ENCODE data around the gene PRMT1.

PRMT1 gene

DNA sequence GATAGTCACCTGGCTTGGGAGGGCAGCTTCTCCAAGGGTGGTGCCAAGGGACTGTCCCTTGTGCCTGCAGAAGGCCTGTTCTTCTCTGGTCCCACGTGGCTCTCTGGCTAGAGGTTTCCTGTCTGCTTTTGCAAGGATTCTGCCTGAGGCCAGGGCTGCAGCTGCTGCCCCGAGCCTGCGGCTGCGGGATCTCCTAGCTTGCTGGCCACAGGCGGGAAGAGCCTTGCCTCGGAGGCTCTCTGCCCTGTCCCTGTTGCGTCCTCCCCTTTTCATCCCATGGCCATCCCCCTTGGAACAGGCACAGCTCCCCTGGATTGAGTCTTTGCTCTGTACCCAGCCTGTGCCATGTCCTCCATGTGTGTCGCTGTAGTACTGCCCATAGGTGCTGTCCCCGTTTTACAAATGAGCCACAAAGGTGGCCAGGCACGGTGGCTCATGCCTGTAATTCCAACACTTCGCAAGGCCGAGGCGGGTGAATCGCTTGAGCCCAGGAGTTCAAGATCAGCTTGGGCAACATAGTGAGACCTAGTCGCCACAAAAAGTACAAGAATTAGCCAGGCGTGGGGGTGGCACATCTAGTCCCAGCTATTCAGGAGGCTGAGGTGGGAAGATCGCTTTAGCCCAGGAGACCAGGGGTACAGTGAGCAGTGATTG, 20.5 kb upstream of the PRMT1 start:
- no peak for DNase-seq (ENCODE audit: low spot score)
- Histone ChIP-seq H2BK12ac (ENCODE audit: low read length) (no peak overlapping the region), H2BK15ac (ENCODE audit: low read length) (no peak overlapping the region), H3K36me3 (replicated peaks in 1 of 2; ENCODE audit: control insufficient read depth in 2 of 2, insufficient read depth in 2 of 2, low read length in 2 of 2) (peaks cover 67 to 95% of the 10 kb centered on the region in 2 donors), H3K14ac (ENCODE audit: low read length) (no peak overlapping the region), H4K91ac (ENCODE audit: low read depth, low read length, poor library complexity) (no peak overlapping the region), H4K8ac (ENCODE audit: low read depth, low read length) (no peak overlapping the region), H3K18ac (ENCODE audit: low read length) (no peak overlapping the region), H3K9ac (ENCODE audit: low read depth, low read length, poor library complexity) (no peak overlapping the region), H3K4me3 (ENCODE audit: low read length in 2 of 2) (peak overlapping the region in 1 of 2 donors; percentile 51), H2AK5ac (ENCODE audit: low read depth, low read length) (no peak overlapping the region), H3K79me1 (ENCODE audit: low read depth, low read length) (peaks cover 23% of the 10 kb centered on the region), H2BK120ac (ENCODE audit: low read depth, low read length) (no peak overlapping the region), H3K4ac (ENCODE audit: low read length) (no peak overlapping the region), H2BK5ac (ENCODE audit: low read length) (no peak overlapping the region), H3K23ac (ENCODE audit: low read depth, low read length, poor library complexity) (peak overlapping the region; percentile 34), H3K4me2 (ENCODE audit: insufficient read depth, low read length, poor library complexity, severe bottlenecking) (no peak overlapping the region), H3K27me3 (ENCODE audit: control insufficient read depth in 3 of 3, insufficient read depth in 3 of 3, low read depth in 1 of 3, low read length in 3 of 3) (no peaks in the 10 kb centered on the region), H3K9me3 (replicated peaks in 1 of 2; ENCODE audit: control insufficient read depth in 2 of 2, insufficient read depth in 1 of 2, low read depth in 1 of 2, low read length in 2 of 2) (peaks cover 4 to 5% of the 10 kb centered on the region in 2 donors), H3K27ac (replicated peaks; ENCODE audit: low read length) (no peak overlapping the region), H2AFZ (ENCODE audit: low read length) (no peak overlapping the region), H3K4me1 (ENCODE audit: control insufficient read depth in 2 of 2, insufficient read depth in 1 of 2, low read depth in 1 of 2, low read length in 2 of 2) (no peaks in the 10 kb centered on the region)
- no CpG with 5 or more reads among the region's 17 CpGs for WGBS, 2 donors (ENCODE audit: extremely low coverage in 2 of 2, insufficient read length in 2 of 2, insufficient replicate concordance in 1 of 2)

DNA sequence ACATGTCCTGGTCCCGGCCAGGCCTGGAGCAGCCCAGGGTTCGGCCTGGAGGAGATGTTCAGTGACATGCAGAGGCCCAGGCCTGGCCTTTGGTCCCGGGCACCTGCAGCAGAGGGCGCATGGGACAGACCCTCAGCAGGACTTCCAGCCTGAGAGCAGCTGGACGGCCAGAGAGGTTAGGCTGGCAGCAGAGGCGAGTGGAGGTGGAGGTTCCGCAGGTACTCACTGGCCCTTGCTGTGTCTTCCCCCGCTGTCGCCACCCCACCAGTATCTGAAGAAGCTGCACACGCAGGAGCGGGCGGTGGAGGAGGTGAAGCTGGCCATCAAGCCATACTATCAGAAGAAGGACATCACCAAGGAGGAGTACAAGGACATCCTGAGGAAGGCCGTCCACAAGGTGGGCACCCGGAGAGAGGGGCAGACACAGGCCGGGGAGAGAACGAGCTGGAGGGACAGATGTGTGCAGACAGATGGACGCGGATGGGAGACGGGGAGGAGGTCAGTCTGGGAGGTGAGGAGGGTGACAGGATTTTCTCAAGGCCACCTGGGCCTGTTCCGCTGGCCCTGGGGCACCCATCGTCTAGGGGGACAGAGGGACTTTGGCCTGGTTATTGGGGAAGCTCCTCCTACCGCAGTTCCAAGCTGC, 19.5 kb upstream of the PRMT1 start:
- Histone ChIP-seq H3K27ac (replicated peaks; ENCODE audit: low read length) (no peak overlapping the region), H3K4me2 (ENCODE audit: insufficient read depth, low read length, poor library complexity, severe bottlenecking) (no peak overlapping the region), H3K4me1 (ENCODE audit: control insufficient read depth in 2 of 2, insufficient read depth in 1 of 2, low read depth in 1 of 2, low read length in 2 of 2) (no peaks in the 10 kb centered on the region), H3K9me3 (replicated peaks in 1 of 2; ENCODE audit: control insufficient read depth in 2 of 2, insufficient read depth in 1 of 2, low read depth in 1 of 2, low read length in 2 of 2) (peaks cover 4 to 5% of the 10 kb centered on the region in 2 donors), H4K91ac (ENCODE audit: low read depth, low read length, poor library complexity) (no peak overlapping the region), H3K9ac (ENCODE audit: low read depth, low read length, poor library complexity) (no peak overlapping the region), H3K23ac (ENCODE audit: low read depth, low read length, poor library complexity) (no peak overlapping the region), H3K14ac (ENCODE audit: low read length) (no peak overlapping the region), H3K4me3 (ENCODE audit: low read length in 2 of 2) (no peak overlapping the region), H2BK15ac (ENCODE audit: low read length) (no peak overlapping the region), H3K36me3 (replicated peaks in 1 of 2; ENCODE audit: control insufficient read depth in 2 of 2, insufficient read depth in 2 of 2, low read length in 2 of 2) (peaks cover 74 to 99% of the 10 kb centered on the region in 2 donors), H3K79me1 (ENCODE audit: low read depth, low read length) (peaks cover 20% of the 10 kb centered on the region), H2AK5ac (ENCODE audit: low read depth, low read length) (no peak overlapping the region), H2BK120ac (ENCODE audit: low read depth, low read length) (no peak overlapping the region), H3K18ac (ENCODE audit: low read length) (no peak overlapping the region), H2BK5ac (ENCODE audit: low read length) (peak overlapping the region; percentile 75), H3K27me3 (ENCODE audit: control insufficient read depth in 3 of 3, insufficient read depth in 3 of 3, low read depth in 1 of 3, low read length in 3 of 3) (no peaks in the 10 kb centered on the region), H4K8ac (ENCODE audit: low read depth, low read length) (no peak overlapping the region), H2AFZ (ENCODE audit: low read length) (no peak overlapping the region), H3K4ac (ENCODE audit: low read length) (no peak overlapping the region), H2BK12ac (ENCODE audit: low read length) (no peak overlapping the region)
- WGBS, 2 donors (ENCODE audit: extremely low coverage in 2 of 2, insufficient read length in 2 of 2, insufficient replicate concordance in 1 of 2) = no CpG with 5 or more reads among the region's 22 CpGs
- no peak for DNase-seq (ENCODE audit: low spot score)

- H3K18ac ChIP-seq (ENCODE audit: low read length) = no peak overlapping the region
- H2BK12ac ChIP-seq (ENCODE audit: low read length) = no peak overlapping the region
- peaks cover 74 to 99% of the 10 kb centered on the region in 2 donors for H3K36me3 ChIP-seq (replicated peaks in 1 of 2; ENCODE audit: control insufficient read depth in 2 of 2, insufficient read depth in 2 of 2, low read length in 2 of 2)
- no peak overlapping the region for H4K91ac ChIP-seq (ENCODE audit: low read depth, low read length, poor library complexity)
- no peak overlapping the region for H2BK15ac ChIP-seq (ENCODE audit: low read length)
- H4K8ac ChIP-seq (ENCODE audit: low read depth, low read length) = no peak overlapping the region
- no peak overlapping the region for H2BK5ac ChIP-seq (ENCODE audit: low read length)
- no peak overlapping the region for H3K14ac ChIP-seq (ENCODE audit: low read length)
- no peak overlapping the region for H3K27ac ChIP-seq (replicated peaks; ENCODE audit: low read length)
- H2AK5ac ChIP-seq (ENCODE audit: low read depth, low read length) = no peak overlapping the region
- H2AFZ ChIP-seq (ENCODE audit: low read length) = no peak overlapping the region
- H3K4me2 ChIP-seq (ENCODE audit: insufficient read depth, low read length, poor library complexity, severe bottlenecking) = no peak overlapping the region
- no peak overlapping the region for H2BK120ac ChIP-seq (ENCODE audit: low read depth, low read length)
- H3K4me3 ChIP-seq (ENCODE audit: low read length in 2 of 2) = no peak overlapping the region
- WGBS, 2 donors (ENCODE audit: extremely low coverage in 2 of 2, insufficient read length in 2 of 2, insufficient replicate concordance in 1 of 2) = no CpG with 5 or more reads among the region's 15 CpGs
- H3K4me1 ChIP-seq (ENCODE audit: control insufficient read depth in 2 of 2, insufficient read depth in 1 of 2, low read depth in 1 of 2, low read length in 2 of 2) = no peaks in the 10 kb centered on the region
- H3K4ac ChIP-seq (ENCODE audit: low read length) = no peak overlapping the region
- H3K27me3 ChIP-seq (ENCODE audit: control insufficient read depth in 3 of 3, insufficient read depth in 3 of 3, low read depth in 1 of 3, low read length in 3 of 3) = no peaks in the 10 kb centered on the region
- DNase-seq (ENCODE audit: low spot score) = no peak
- peaks cover 15% of the 10 kb centered on the region for H3K79me1 ChIP-seq (ENCODE audit: low read depth, low read length)
- H3K9me3 ChIP-seq (replicated peaks in 1 of 2; ENCODE audit: control insufficient read depth in 2 of 2, insufficient read depth in 1 of 2, low read depth in 1 of 2, low read length in 2 of 2) = peaks cover 4 to 5% of the 10 kb centered on the region in 2 donors
- no peak overlapping the region for H3K23ac ChIP-seq (ENCODE audit: low read depth, low read length, poor library complexity)
- H3K9ac ChIP-seq (ENCODE audit: low read depth, low read length, poor library complexity) = no peak overlapping the region
Observed at GRCh38 chr19:49658139-49658517, 18.9 kb upstream of the PRMT1 start.

GRCh38 chr19:49658566-49659442, 18.3 kb upstream of the PRMT1 start:
- no peak overlapping the region for H4K8ac ChIP-seq (ENCODE audit: low read depth, low read length)
- H3K4me2 ChIP-seq (ENCODE audit: insufficient read depth, low read length, poor library complexity, severe bottlenecking) = no peak overlapping the region
- no peaks in the 10 kb centered on the region for H3K27me3 ChIP-seq (ENCODE audit: control insufficient read depth in 3 of 3, insufficient read depth in 3 of 3, low read depth in 1 of 3, low read length in 3 of 3)
- no peak overlapping the region for H2AK5ac ChIP-seq (ENCODE audit: low read depth, low read length)
- H3K36me3 ChIP-seq (replicated peaks in 1 of 2; ENCODE audit: control insufficient read depth in 2 of 2, insufficient read depth in 2 of 2, low read length in 2 of 2) = peaks cover 70 to 95% of the 10 kb centered on the region in 2 donors
- no peak overlapping the region for H4K91ac ChIP-seq (ENCODE audit: low read depth, low read length, poor library complexity)
- peaks cover 4 to 5% of the 10 kb centered on the region in 2 donors for H3K9me3 ChIP-seq (replicated peaks in 1 of 2; ENCODE audit: control insufficient read depth in 2 of 2, insufficient read depth in 1 of 2, low read depth in 1 of 2, low read length in 2 of 2)
- H3K4me1 ChIP-seq (ENCODE audit: control insufficient read depth in 2 of 2, insufficient read depth in 1 of 2, low read depth in 1 of 2, low read length in 2 of 2) = no peaks in the 10 kb centered on the region
- WGBS, 2 donors (ENCODE audit: extremely low coverage in 2 of 2, insufficient read length in 2 of 2, insufficient replicate concordance in 1 of 2) = no CpG with 5 or more reads among the region's 12 CpGs
- no peak overlapping the region for H2AFZ ChIP-seq (ENCODE audit: low read length)
- H3K23ac ChIP-seq (ENCODE audit: low read depth, low read length, poor library complexity) = no peak overlapping the region
- H2BK15ac ChIP-seq (ENCODE audit: low read length) = no peak overlapping the region
- no peak overlapping the region for H3K9ac ChIP-seq (ENCODE audit: low read depth, low read length, poor library complexity)
- H3K18ac ChIP-seq (ENCODE audit: low read length) = no peak overlapping the region
- H3K27ac ChIP-seq (replicated peaks; ENCODE audit: low read length) = no peak overlapping the region
- no peak overlapping the region for H3K14ac ChIP-seq (ENCODE audit: low read length)
- DNase-seq (ENCODE audit: low spot score) = no peak
- H2BK5ac ChIP-seq (ENCODE audit: low read length) = no peak overlapping the region
- peaks cover 10% of the 10 kb centered on the region for H3K79me1 ChIP-seq (ENCODE audit: low read depth, low read length)
- H2BK12ac ChIP-seq (ENCODE audit: low read length) = peak overlapping the region; percentile 43
- no peak overlapping the region for H3K4me3 ChIP-seq (ENCODE audit: low read length in 2 of 2)
- no peak overlapping the region for H3K4ac ChIP-seq (ENCODE audit: low read length)
- H2BK120ac ChIP-seq (ENCODE audit: low read depth, low read length) = no peak overlapping the region

Measured in neuronal stem cell (in vitro differentiated cells).